Stimulated activated naive CD8-positive, alpha-beta T cell treated with anti-CD3 and anti-CD28 coated beads, Interleukin-15, amount 100 ng/mL, for 72 hours (primary cell): Measurements from ENCODE around the gene SLC9A3.

Experiments
- ATAC-seq: fragments of 150-1000 bp; cut with Tn5 transposase; 2 replicates; pipeline ENCODE4 v1.10.0; 2021; ENCODE audit warnings: mild to moderate bottlenecking, moderate library complexity
- DNase-seq, 2 donors: peaks; one replicate each; pipeline ENCODE4 v3.0.0; 2021 to 2022
- H3K27ac Mint-ChIP-seq, 2 donors: one replicate each; pipeline ENCODE4 v1.8.0; 2022; ENCODE audit warnings: mild to moderate bottlenecking in 2 of 2, mixed read lengths in 2 of 2, moderate library complexity in 2 of 2
- H3K27me3 Mint-ChIP-seq: one replicate; pipeline ENCODE4 v1.8.0; 2022; ENCODE audit warnings: mixed read lengths
- H3K4me1 Mint-ChIP-seq: one replicate; pipeline ENCODE4 v1.8.0; 2022; ENCODE audit warnings: mild to moderate bottlenecking, mixed read lengths
- H3K4me3 Mint-ChIP-seq, 2 donors: one replicate each; pipeline ENCODE4 v1.8.0; 2022; ENCODE audit warnings: mild to moderate bottlenecking in 2 of 2, mixed read lengths in 2 of 2, moderate library complexity in 1 of 2
- H3K9me3 Mint-ChIP-seq, 2 donors: one replicate each; pipeline ENCODE4 v1.8.0; 2022; ENCODE audit warnings: mixed read lengths in 2 of 2

SLC9A3 gene

GRCh38 chr5:429453-430188 is 94.6 kb downstream of the SLC9A3 start:
- Mint-ChIP-seq H3K27ac (no peak overlapping the region), H3K9me3 (peaks cover 7 to 9% of the 10 kb centered on the region in 2 donors), H3K4me1 (peaks cover 35% of the 10 kb centered on the region), H3K27me3 (no peaks in the 10 kb centered on the region), H3K4me3 (no peak overlapping the region)
- ATAC-seq (no peak), DNase-seq (no peak)

GRCh38 chr5:428754-429452 is 95.3 kb downstream of the SLC9A3 start:
- Mint-ChIP-seq H3K27me3 (no peaks in the 10 kb centered on the region), H3K4me1 (peaks cover 41% of the 10 kb centered on the region), H3K4me3 (no peak overlapping the region), H3K9me3 (peaks cover 7 to 9% of the 10 kb centered on the region in 2 donors), H3K27ac (no peak overlapping the region)
- ATAC-seq (no peak), DNase-seq (peak in 1 of 2 donors; percentile 8)

GRCh38 chr5:428219-428618 is 96.0 kb downstream of the SLC9A3 start:
- Mint-ChIP-seq H3K27me3 (no peaks in the 10 kb centered on the region), H3K4me3 (no peak overlapping the region), H3K4me1 (peaks cover 48% of the 10 kb centered on the region), H3K9me3 (peaks cover 7 to 9% of the 10 kb centered on the region in 2 donors), H3K27ac (no peak overlapping the region)
- ATAC-seq, result no peak
- no peak for DNase-seq

GRCh38 chr5:427415-428087 is 96.7 kb downstream of the SLC9A3 start:
- Mint-ChIP-seq H3K4me3 (no peak overlapping the region), H3K4me1 (peaks cover 55% of the 10 kb centered on the region), H3K27ac (no peak overlapping the region), H3K27me3 (no peaks in the 10 kb centered on the region), H3K9me3 (peaks cover 7 to 9% of the 10 kb centered on the region in 2 donors)
- ATAC-seq (no peak), DNase-seq (no peak)

- Mint-ChIP-seq H3K4me1 (peaks cover 59% of the 10 kb centered on the region), H3K4me3 (no peak overlapping the region), H3K27me3 (no peaks in the 10 kb centered on the region), H3K27ac (peak overlapping the region in 1 of 2 donors; percentile 10), H3K9me3 (peaks cover 7 to 9% of the 10 kb centered on the region in 2 donors)
- no peak for DNase-seq
- no peak for ATAC-seq
Observed at GRCh38 chr5:426392-426976, 97.8 kb downstream of the SLC9A3 start.

GRCh38 chr5:425714-426113 is 98.5 kb downstream of the SLC9A3 start:
- Mint-ChIP-seq H3K4me1 (peaks cover 52% of the 10 kb centered on the region), H3K27me3 (no peaks in the 10 kb centered on the region), H3K27ac (no peak overlapping the region), H3K9me3 (peaks cover 7 to 9% of the 10 kb centered on the region in 2 donors), H3K4me3 (no peak overlapping the region)
- peak in 1 of 2 donors; percentile 18 for DNase-seq
- ATAC-seq, result peak; percentile 45

- H3K4me3 Mint-ChIP-seq, result no peak overlapping the region
- H3K4me1 Mint-ChIP-seq, result peaks cover 50% of the 10 kb centered on the region
- peak in 1 of 2 donors; percentile 8 for DNase-seq
- ATAC-seq, result no peak
- H3K27me3 Mint-ChIP-seq, result no peaks in the 10 kb centered on the region
- H3K9me3 Mint-ChIP-seq, result peaks cover 7 to 9% of the 10 kb centered on the region in 2 donors
- H3K27ac Mint-ChIP-seq, result peak overlapping the region; percentile 31 to 71
Observed at GRCh38 chr5:424301-425110, 99.7 kb downstream of the SLC9A3 start.

GRCh38 chr5:423626-424261 is 100.5 kb downstream of the SLC9A3 start:
- peak; percentile 31 for ATAC-seq
- no peak overlapping the region for H3K4me3 Mint-ChIP-seq
- no peak overlapping the region for H3K27ac Mint-ChIP-seq
- H3K27me3 Mint-ChIP-seq, result no peaks in the 10 kb centered on the region
- peaks cover 7 to 9% of the 10 kb centered on the region in 2 donors for H3K9me3 Mint-ChIP-seq
- DNase-seq, result peak in 1 of 2 donors; percentile 11
- H3K4me1 Mint-ChIP-seq, result peaks cover 50% of the 10 kb centered on the region

- Mint-ChIP-seq H3K27ac (peak overlapping the region in 1 of 2 donors; percentile 59), H3K27me3 (no peaks in the 10 kb centered on the region)
Observed at GRCh38 chr5:423233-423565, 101.0 kb downstream of the SLC9A3 start.

GRCh38 chr5:422323-423232 is 101.7 kb downstream of the SLC9A3 start:
- Mint-ChIP-seq H3K9me3 (peaks cover 7 to 9% of the 10 kb centered on the region in 2 donors), H3K27me3 (no peaks in the 10 kb centered on the region), H3K4me3 (no peak overlapping the region), H3K4me1 (peaks cover 50% of the 10 kb centered on the region), H3K27ac (peak overlapping the region; percentile 59 to 86)
- no peak for ATAC-seq
- no peak for DNase-seq

More at GRCh38 chr5:423233-423565, 101.0 kb downstream of the SLC9A3 start:
- Mint-ChIP-seq H3K9me3 (peaks cover 7 to 9% of the 10 kb centered on the region in 2 donors), H3K4me1 (peaks cover 50% of the 10 kb centered on the region), H3K4me3 (no peak overlapping the region)
- DNase-seq, result no peak
- ATAC-seq, result no peak

GRCh38 chr5:421901-422300 is 102.3 kb downstream of the SLC9A3 start:
- Mint-ChIP-seq H3K27ac (peak overlapping the region; percentile 50 to 86), H3K9me3 (peaks cover 7 to 9% of the 10 kb centered on the region in 2 donors), H3K27me3 (no peaks in the 10 kb centered on the region), H3K4me3 (no peak overlapping the region), H3K4me1 (peaks cover 51% of the 10 kb centered on the region)
- DNase-seq (no peak), ATAC-seq (no peak)

- H3K4me1 Mint-ChIP-seq, result peaks cover 56% of the 10 kb centered on the region
- DNase-seq, result no peak
- peaks cover 4 to 7% of the 10 kb centered on the region in 2 donors for H3K9me3 Mint-ChIP-seq
- no peak overlapping the region for H3K4me3 Mint-ChIP-seq
- no peak for ATAC-seq
- H3K27ac Mint-ChIP-seq, result peak overlapping the region in 1 of 2 donors; percentile 50
- H3K27me3 Mint-ChIP-seq, result no peaks in the 10 kb centered on the region
Observed at GRCh38 chr5:421287-421880, 102.9 kb downstream of the SLC9A3 start.

- Mint-ChIP-seq H3K4me1 (peaks cover 59% of the 10 kb centered on the region), H3K27ac (peak overlapping the region in 1 of 2 donors; percentile 42), H3K9me3 (peaks cover 0 to under 1% of the 10 kb centered on the region in 2 donors), H3K27me3 (no peaks in the 10 kb centered on the region), H3K4me3 (no peak overlapping the region)
- DNase-seq, result no peak
- peak; percentile 50 for ATAC-seq
Observed at GRCh38 chr5:420632-421286, 103.5 kb downstream of the SLC9A3 start.
